Endothelial cell of umbilical vein (primary cell): ENCODE measurements around the gene OSBPL1A. TPM values are rescaled to one million over a fixed set of nuclear protein-coding genes. Genes with fewer than 3 reads are reported as not detected.

ENCODE experiments used
- BruUV-seq: library from RNA; stranded (reverse); fragments of 400-500 nt; replicated peaks from 2 replicates; lab custom pipeline; 2021; lab: Mats Ljungman, UMichigan
- CTCF ChIA-PET: fragments of 300-600, 350-600 bp; sonication (Branson Sonifier 250); formaldehyde crosslinking; loops from one replicate; lab custom pipeline; 2021; ENCODE audit warnings: antibody characterized with exemption, inconsistent platforms; lab: Charles Lee
- POLR2A ChIA-PET: fragments of 300-600, 350-600 bp; sonication (Branson Sonifier 250); formaldehyde crosslinking; loops from one replicate; lab custom pipeline; 2021; ENCODE audit warnings: antibody characterized with exemption, inconsistent platforms; lab: Charles Lee
- DNase-seq: peaks from one replicate; pipeline ENCODE4 v3.0.0-alpha.2; 2011; ENCODE audit warnings: low read depth, low spot score
- FAIRE-seq: peaks from 2 replicates; lab custom pipeline; 2011; peaks lifted over from hg19 to GRCh38; lab: Jason Lieb, UNC
- H2AFZ ChIP-seq: 2 replicates; pipeline ENCODE4 v1.6.0; 2012; ENCODE audit warnings: low read depth, low read length, control low read depth, inconsistent platforms
- H3K27ac ChIP-seq: 2 replicates; pipeline ENCODE4 v1.5.1; 2011; ENCODE audit warnings: low read depth, mild to moderate bottlenecking, control low read depth, low read length, moderate library complexity; ENCODE audit not compliant: insufficient read depth
- H3K27me3 ChIP-seq, 2 experiments: 2 replicates each; pipeline versions ENCODE4 v1.6.0 to v1.6.1; 2011; ENCODE audit warnings: low read length in 2 of 2, mixed read lengths in 1 of 2; ENCODE audit not compliant: control insufficient read depth in 2 of 2, insufficient read depth in 2 of 2
- H3K36me3 ChIP-seq, 2 experiments: 2 replicates in 1 of 2; 3 replicates in 1 of 2; pipeline ENCODE4 v1.5.1; 2011; ENCODE audit warnings: low read length in 2 of 2, mild to moderate bottlenecking in 1 of 2, moderate library complexity in 1 of 2; ENCODE audit not compliant: control insufficient read depth in 2 of 2, insufficient read depth in 2 of 2; ENCODE audit errors: extremely low read depth in 1 of 2
- H3K4me1 ChIP-seq: 3 replicates; pipeline ENCODE4 v1.5.1; 2011; ENCODE audit warnings: mild to moderate bottlenecking, low read length; ENCODE audit not compliant: control insufficient read depth, insufficient read depth; ENCODE audit errors: extremely low read depth
- H3K4me2 ChIP-seq: 2 replicates; pipeline ENCODE4 v1.6.1; 2011; ENCODE audit warnings: low read length, control low read depth, mixed read lengths; ENCODE audit not compliant: insufficient read depth
- H3K4me3 ChIP-seq, 3 experiments: fragments of 200-600 bp in 1 of 3; sonication (generic), shearing (Covaris generic) in 1 of 3; replicated peaks in 1 of 3; 2 replicates each; pipeline ENCODE4 v1.5.1; 2011 to 2016; ENCODE audit warnings: control low read depth in 3 of 3, low read length in 3 of 3, mild to moderate bottlenecking in 2 of 3, inconsistent platforms in 1 of 3, low read depth in 1 of 3, moderate library complexity in 1 of 3; ENCODE audit not compliant: insufficient read depth in 1 of 3
- H3K79me2 ChIP-seq: 2 replicates; pipeline ENCODE4 v1.6.0; 2012; ENCODE audit warnings: low read length, inconsistent platforms; ENCODE audit not compliant: control insufficient read depth, insufficient read depth
- H3K9ac ChIP-seq: replicated peaks from 2 replicates; pipeline ENCODE3; 2011; ENCODE audit warnings: low read length, control low read depth; ENCODE audit not compliant: insufficient read depth; ENCODE audit errors: extremely low read depth
- H3K9me1 ChIP-seq: replicated peaks from 3 replicates; pipeline ENCODE4 v1.6.0; 2011; ENCODE audit warnings: mild to moderate bottlenecking, low read length; ENCODE audit not compliant: control insufficient read depth, insufficient read depth; ENCODE audit errors: extremely low read depth
- H3K9me3 ChIP-seq: replicated peaks from 2 replicates; pipeline ENCODE4 v1.5.1; 2012; ENCODE audit warnings: low read length, inconsistent platforms; ENCODE audit not compliant: control insufficient read depth, insufficient read depth
- H4K20me1 ChIP-seq: replicated peaks from 2 replicates; pipeline ENCODE3; 2011; ENCODE audit warnings: mild to moderate bottlenecking, low read length; ENCODE audit not compliant: control insufficient read depth, insufficient read depth; ENCODE audit errors: extremely low read depth
- EZH2 ChIP-seq: IDR thresholded peaks from 2 replicates; pipeline ENCODE4 v1.6.1; 2012; ENCODE audit warnings: borderline replicate concordance, low read depth, mild to moderate bottlenecking, moderate library complexity, low read length, inconsistent platforms; ENCODE audit not compliant: severe bottlenecking
- FOS ChIP-seq: IDR thresholded peaks from 2 replicates; pipeline ENCODE4 v1.6.1; 2011; ENCODE audit warnings: mild to moderate bottlenecking, low read length, moderate library complexity, borderline replicate concordance; ENCODE audit not compliant: insufficient read depth
- GATA2 ChIP-seq: IDR thresholded peaks from 2 replicates; pipeline ENCODE4 v1.7.0; 2011; ENCODE audit warnings: low read depth, mild to moderate bottlenecking, moderate library complexity, mixed read lengths, low read length; ENCODE audit not compliant: insufficient read length, insufficient read depth
- JUN ChIP-seq: IDR thresholded peaks from 2 replicates; pipeline ENCODE4 v1.6.1; 2011; ENCODE audit warnings: borderline replicate concordance, low read depth; ENCODE audit not compliant: insufficient read length, insufficient read depth
- MYC ChIP-seq: IDR thresholded peaks from one replicate; pipeline ENCODE4 v1.6.1; 2011; ENCODE audit warnings: mild to moderate bottlenecking, low read depth, low read length
- POLR2A ChIP-seq: IDR thresholded peaks from 2 replicates; pipeline ENCODE4 v1.6.1; 2012; ENCODE audit warnings: low read depth, mild to moderate bottlenecking, control low read depth, low read length
- POLR2AphosphoS5 ChIP-seq: IDR thresholded peaks from 2 replicates; pipeline ENCODE4 v1.6.1; 2012; ENCODE audit warnings: low read depth, mild to moderate bottlenecking, control low read depth, low read length, moderate library complexity; ENCODE audit not compliant: insufficient read depth
- dilution Hi-C: fragments of 300-500 bp; cut with MboI; formaldehyde crosslinking; loops from one replicate; pipeline ENCODE4 v1.15.0; 2019; ENCODE audit warnings: low sequenced_read_pairs; ENCODE audit not compliant: extremely low pct_ligation_motif_present
- intact Hi-C: fragments of 100-400 bp; cut with micrococcal nuclease; formaldehyde crosslinking; loops from one replicate; pipeline ENCODE4 v1.10.0; 2022
- polyA plus RNA-seq, 4 experiments: library from polyadenylated mRNA; depleted of rRNA in 3 of 4; stranded (reverse) in 3 of 4; unstranded in 1 of 4; fragments of >200 nt; gene quantifications; 2 replicates each; pipeline versions ENCODE4 v1.2.1 to v1.2.3, GENCODE V29; 2011 to 2012; ENCODE audit warnings: missing spikeins in 1 of 4
- total RNA-seq: library from RNA; stranded (reverse); gene quantifications from 2 replicates; pipeline ENCODE4 v1.2.3, GENCODE V29; 2021
- TF ChIP-seq, protein P1 (sequence below), 2 donors: IDR thresholded peaks; 1 replicate in 1 of 2; 2 replicates in 1 of 2; pipeline ENCODE4 v1.5.1; 2011; ENCODE audit warnings: low read length in 2 of 2, mild to moderate bottlenecking in 2 of 2, moderate library complexity in 2 of 2, control low read depth in 1 of 2, inconsistent platforms in 1 of 2, low read depth in 1 of 2; ENCODE audit not compliant: insufficient read depth in 1 of 2; ENCODE audit errors: extremely low read depth in 1 of 2
- TF ChIP-seq, protein P2 (sequence below): IDR thresholded peaks from 2 replicates; pipeline ENCODE4 v1.6.1; 2011; ENCODE audit not compliant: insufficient read depth, insufficient read length

The OSBPL1A gene
- total and polyA plus RNA-seq, 2 donors (not counting 3 experiments of a cell fraction or from before 2014, with no cell fraction given) = 6.4 to 16.5 TPM

DNA sequence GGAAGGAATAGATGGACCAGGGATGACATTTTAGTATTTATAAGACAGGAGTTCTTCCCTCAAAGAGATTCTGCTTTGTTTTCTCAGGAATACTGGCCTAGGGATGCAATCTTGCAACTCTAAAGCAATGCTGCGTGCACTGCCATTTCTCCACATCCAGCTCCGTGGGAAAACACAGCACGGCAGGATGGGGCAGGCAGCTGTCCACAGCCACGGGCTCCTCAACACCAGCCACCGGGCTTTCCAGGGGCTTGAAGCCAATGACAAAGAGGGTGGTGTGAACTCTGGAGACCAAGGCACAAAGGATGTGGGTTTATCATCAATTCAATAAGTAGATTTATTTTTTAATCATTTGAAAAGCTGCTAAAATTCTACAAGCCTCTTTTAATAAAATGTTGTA, 209.5 kb downstream of the OSBPL1A start:
- no peaks in the 10 kb centered on the region for H3K4me1 ChIP-seq
- no peak for TF ChIP-seq POLR2AphosphoS5
- no peak for TF ChIP-seq POLR2A
- TF ChIP-seq, protein P1, sequence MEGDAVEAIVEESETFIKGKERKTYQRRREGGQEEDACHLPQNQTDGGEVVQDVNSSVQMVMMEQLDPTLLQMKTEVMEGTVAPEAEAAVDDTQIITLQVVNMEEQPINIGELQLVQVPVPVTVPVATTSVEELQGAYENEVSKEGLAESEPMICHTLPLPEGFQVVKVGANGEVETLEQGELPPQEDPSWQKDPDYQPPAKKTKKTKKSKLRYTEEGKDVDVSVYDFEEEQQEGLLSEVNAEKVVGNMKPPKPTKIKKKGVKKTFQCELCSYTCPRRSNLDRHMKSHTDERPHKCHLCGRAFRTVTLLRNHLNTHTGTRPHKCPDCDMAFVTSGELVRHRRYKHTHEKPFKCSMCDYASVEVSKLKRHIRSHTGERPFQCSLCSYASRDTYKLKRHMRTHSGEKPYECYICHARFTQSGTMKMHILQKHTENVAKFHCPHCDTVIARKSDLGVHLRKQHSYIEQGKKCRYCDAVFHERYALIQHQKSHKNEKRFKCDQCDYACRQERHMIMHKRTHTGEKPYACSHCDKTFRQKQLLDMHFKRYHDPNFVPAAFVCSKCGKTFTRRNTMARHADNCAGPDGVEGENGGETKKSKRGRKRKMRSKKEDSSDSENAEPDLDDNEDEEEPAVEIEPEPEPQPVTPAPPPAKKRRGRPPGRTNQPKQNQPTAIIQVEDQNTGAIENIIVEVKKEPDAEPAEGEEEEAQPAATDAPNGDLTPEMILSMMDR (IDR thresholded peaks at IDR 0.05; ENCODE audit: extremely low read depth in 1 of 2, insufficient read depth in 1 of 2, low read depth in 1 of 2, low read length in 2 of 2) = no peak
- TF ChIP-seq, protein P2, sequence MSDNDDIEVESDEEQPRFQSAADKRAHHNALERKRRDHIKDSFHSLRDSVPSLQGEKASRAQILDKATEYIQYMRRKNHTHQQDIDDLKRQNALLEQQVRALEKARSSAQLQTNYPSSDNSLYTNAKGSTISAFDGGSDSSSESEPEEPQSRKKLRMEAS = no peak
- no peak for TF ChIP-seq EZH2
- TF ChIP-seq FOS = no peak
- no peak for TF ChIP-seq GATA2
- TF ChIP-seq JUN = no peak
- no peak for TF ChIP-seq MYC
- CTCF ChIA-PET = interaction anchor here (1.0 to 3.9 kb wide), 2 partner anchors 11 to 14 kb away, joined by 5 to 53 read pairs; no protein-coding TSS in a partner anchor
- H3K9me1 ChIP-seq = no peaks in the 10 kb centered on the region
- no peaks in the 10 kb centered on the region for H3K79me2 ChIP-seq
- FAIRE-seq (no peak), DNase-seq (no peak)
- no TSS peak for BruUV-seq
- no peaks in the 10 kb centered on the region for H3K36me3 ChIP-seq
- dilution Hi-C loops = no loop called here
- H2AFZ ChIP-seq = no peak overlapping the region
- POLR2A ChIA-PET = no interaction called here
- H3K4me2 ChIP-seq = no peak overlapping the region
- H3K4me3 ChIP-seq = no peak overlapping the region
- H3K9me3 ChIP-seq = no peaks in the 10 kb centered on the region
- no peaks in the 10 kb centered on the region for H4K20me1 ChIP-seq
- no peak overlapping the region for H3K9ac ChIP-seq
- H3K27ac ChIP-seq = no peak overlapping the region
- intact Hi-C loops = no loop called here
- H3K27me3 ChIP-seq = no peaks in the 10 kb centered on the region
